GM21737 (cell line): ENCODE results near the gene HYAL1.
A peak's percentile ranks its signal among the peaks of the same experiment; 100 is the strongest.
"Not testable (repeated sequence)": the region's sequence is repeated elsewhere in the genome, so short reads cannot be mapped to it uniquely, and the experiment has no call there.

Source experiments
- ATAC-seq: cut with Tn5 transposase; IDR thresholded peaks from one replicate; pipeline ENCODE4 v1.9.1; 2021; ENCODE audit warnings: mild to moderate bottlenecking, moderate library complexity; ENCODE audit not compliant: unreplicated experiment

Gene HYAL1

GRCh38 chr3:50295553-50296431 is 7.6 kb downstream of the HYAL1 start:
- ATAC-seq, result no peak

GRCh38 chr3:50294492-50295403 is 8.6 kb downstream of the HYAL1 start:
- no peak for ATAC-seq

GRCh38 chr3:50294089-50294488 is 9.3 kb downstream of the HYAL1 start:
- ATAC-seq, result no peak

- ATAC-seq, result no peak
Observed at GRCh38 chr3:50293079-50293801, 10.1 kb downstream of the HYAL1 start.

- ATAC-seq, result peak; percentile 91
Observed at GRCh38 chr3:50292159-50293078, 11.0 kb downstream of the HYAL1 start, which contains the start of gene IFRD2. TSS of gene IFRD2 (minus strand) at chr3:50292429. CDS start at chr3:50292274, 155 bp downstream.

GRCh38 chr3:50290161-50290641 is 13.2 kb downstream of the HYAL1 start:
- ATAC-seq, result no peak

- no peak for ATAC-seq
Observed at GRCh38 chr3:50289130-50289529, 14.2 kb downstream of the HYAL1 start.

- ATAC-seq, result no peak
Observed at GRCh38 chr3:50288387-50289007, 14.9 kb downstream of the HYAL1 start.

GRCh38 chr3:50287262-50287661 is 16.1 kb downstream of the HYAL1 start:
- no peak for ATAC-seq

- no peak for ATAC-seq
Observed at GRCh38 chr3:50286322-50287227, 16.8 kb downstream of the HYAL1 start.

GRCh38 chr3:50284121-50284520 is 19.3 kb downstream of the HYAL1 start:
- not testable (repeated sequence) for ATAC-seq

- no peak for ATAC-seq
Observed at GRCh38 chr3:50279255-50280016, 23.9 kb downstream of the HYAL1 start.

- ATAC-seq, result no peak
Observed at GRCh38 chr3:50278880-50279224, 24.5 kb downstream of the HYAL1 start, which contains the start of gene LSMEM2. TSS of gene LSMEM2 (plus strand) at chr3:50279087. CDS start at chr3:50279114, 27 bp downstream.

GRCh38 chr3:50278123-50278879 is 25.1 kb downstream of the HYAL1 start:
- no peak for ATAC-seq

GRCh38 chr3:50276762-50277101 is 26.6 kb downstream of the HYAL1 start:
- ATAC-seq, result no peak

- no peak for ATAC-seq
Observed at GRCh38 chr3:50275996-50276761, 27.2 kb downstream of the HYAL1 start.
